Erythroblast (primary cell): ENCODE data around the gene ABR.

Source experiments
- GATA1 ChIP-seq: IDR thresholded peaks from 2 replicates; pipeline ENCODE4 v1.6.1; 2011; ENCODE audit warnings: low read depth, mild to moderate bottlenecking, control low read depth, low read length, moderate library complexity
- POLR2A ChIP-seq: IDR thresholded peaks from 2 replicates; pipeline ENCODE4 v1.6.1; 2011; ENCODE audit warnings: mild to moderate bottlenecking, low read length

GRCh38 chr17:1012823-1013728 is 166.7 kb downstream of the ABR start:
- TF ChIP-seq POLR2A (no peak), GATA1 (no peak)
